Measurements from ENCODE around the gene CLCN2.
"Not testable (repeated sequence)": the region's sequence is repeated elsewhere in the genome, so short reads cannot be mapped to it uniquely, and the experiment has no call there.

DNA sequence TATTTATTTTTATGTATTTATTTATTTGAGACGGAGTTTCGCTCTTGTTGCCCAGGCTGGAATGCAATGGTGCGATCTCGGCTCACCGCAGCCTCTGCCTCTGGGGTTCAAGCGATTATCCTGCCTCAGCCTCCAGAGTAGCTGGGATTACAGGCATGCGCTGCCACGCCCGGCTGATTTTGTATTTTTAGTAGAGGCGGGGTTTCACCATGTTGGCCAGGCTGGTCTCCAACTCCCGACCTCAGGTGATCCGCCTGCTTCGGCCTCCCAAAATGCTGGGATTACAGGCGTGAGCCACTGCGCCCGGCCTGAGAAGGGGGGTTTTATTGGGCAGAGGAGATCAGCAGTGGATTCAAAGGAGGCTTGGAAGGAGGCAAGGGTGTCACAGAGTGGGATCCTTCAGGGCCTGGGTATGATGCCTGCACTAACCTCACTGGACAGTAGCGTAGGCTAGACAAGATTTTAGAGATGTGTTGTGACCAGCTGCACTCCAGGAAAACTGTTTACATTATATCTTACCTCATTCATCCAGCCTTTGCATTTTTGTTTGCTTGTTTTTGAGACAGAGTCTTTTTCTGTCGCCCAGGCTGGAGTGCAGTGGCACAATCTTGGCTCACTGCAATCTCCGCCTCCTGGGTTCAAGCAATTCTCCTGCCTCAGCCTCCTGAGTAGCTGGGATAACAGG, 21.8 kb downstream of the CLCN2 start:
- TF ChIP-seq, protein P1, sequence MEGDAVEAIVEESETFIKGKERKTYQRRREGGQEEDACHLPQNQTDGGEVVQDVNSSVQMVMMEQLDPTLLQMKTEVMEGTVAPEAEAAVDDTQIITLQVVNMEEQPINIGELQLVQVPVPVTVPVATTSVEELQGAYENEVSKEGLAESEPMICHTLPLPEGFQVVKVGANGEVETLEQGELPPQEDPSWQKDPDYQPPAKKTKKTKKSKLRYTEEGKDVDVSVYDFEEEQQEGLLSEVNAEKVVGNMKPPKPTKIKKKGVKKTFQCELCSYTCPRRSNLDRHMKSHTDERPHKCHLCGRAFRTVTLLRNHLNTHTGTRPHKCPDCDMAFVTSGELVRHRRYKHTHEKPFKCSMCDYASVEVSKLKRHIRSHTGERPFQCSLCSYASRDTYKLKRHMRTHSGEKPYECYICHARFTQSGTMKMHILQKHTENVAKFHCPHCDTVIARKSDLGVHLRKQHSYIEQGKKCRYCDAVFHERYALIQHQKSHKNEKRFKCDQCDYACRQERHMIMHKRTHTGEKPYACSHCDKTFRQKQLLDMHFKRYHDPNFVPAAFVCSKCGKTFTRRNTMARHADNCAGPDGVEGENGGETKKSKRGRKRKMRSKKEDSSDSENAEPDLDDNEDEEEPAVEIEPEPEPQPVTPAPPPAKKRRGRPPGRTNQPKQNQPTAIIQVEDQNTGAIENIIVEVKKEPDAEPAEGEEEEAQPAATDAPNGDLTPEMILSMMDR (IDR thresholded peaks at IDR 0.05): not testable (repeated sequence)
- not testable (repeated sequence) for TF ChIP-seq POLR2A (IDR thresholded peaks at IDR 0.05); POLR2AphosphoS5 (IDR thresholded peaks at IDR 0.05; ENCODE audit: insufficient read depth in 1 of 2, low read depth in 1 of 2)

Data from vagina (tissue), 2 donors.